Astrocyte (in vitro differentiated cells and primary cell): Measurements from ENCODE around the gene CLIP3.
"Not testable (repeated sequence)": the region's sequence is repeated elsewhere in the genome, so short reads cannot be mapped to it uniquely, and the experiment has no call there.

Source experiments
- EZH2 ChIP-seq: IDR thresholded peaks from 2 replicates; pipeline ENCODE4 v1.6.1; 2012; ENCODE audit warnings: mild to moderate bottlenecking, low read length, inconsistent platforms; ENCODE audit not compliant: insufficient read depth
- TF ChIP-seq, protein P1 (sequence below): IDR thresholded peaks from 2 replicates; pipeline ENCODE4 v1.5.1; 2011; ENCODE audit warnings: low read depth, mild to moderate bottlenecking, inconsistent platforms, low read length, moderate library complexity; ENCODE audit not compliant: insufficient read depth

DNA sequence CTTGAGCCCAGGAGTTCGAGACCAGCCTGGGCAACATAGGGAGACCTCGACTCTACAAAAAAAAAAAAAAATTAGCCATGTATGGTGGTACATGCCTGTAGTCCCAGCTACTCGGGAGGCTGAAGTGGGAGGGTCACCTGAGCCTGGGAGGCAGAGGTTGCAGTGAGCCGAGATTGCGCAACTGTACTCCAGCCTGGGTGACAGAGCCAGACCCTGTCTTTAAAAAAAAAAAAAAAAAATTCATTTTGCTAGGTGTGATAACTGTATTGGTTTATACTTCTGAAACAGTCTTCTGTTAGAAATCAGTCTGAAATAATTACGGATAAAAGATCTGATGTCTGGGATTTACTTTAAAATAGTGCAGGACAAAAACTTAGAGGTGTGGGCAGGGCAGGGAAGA, 8.4 kb upstream of the CLIP3 start:
- TF ChIP-seq, protein P1, sequence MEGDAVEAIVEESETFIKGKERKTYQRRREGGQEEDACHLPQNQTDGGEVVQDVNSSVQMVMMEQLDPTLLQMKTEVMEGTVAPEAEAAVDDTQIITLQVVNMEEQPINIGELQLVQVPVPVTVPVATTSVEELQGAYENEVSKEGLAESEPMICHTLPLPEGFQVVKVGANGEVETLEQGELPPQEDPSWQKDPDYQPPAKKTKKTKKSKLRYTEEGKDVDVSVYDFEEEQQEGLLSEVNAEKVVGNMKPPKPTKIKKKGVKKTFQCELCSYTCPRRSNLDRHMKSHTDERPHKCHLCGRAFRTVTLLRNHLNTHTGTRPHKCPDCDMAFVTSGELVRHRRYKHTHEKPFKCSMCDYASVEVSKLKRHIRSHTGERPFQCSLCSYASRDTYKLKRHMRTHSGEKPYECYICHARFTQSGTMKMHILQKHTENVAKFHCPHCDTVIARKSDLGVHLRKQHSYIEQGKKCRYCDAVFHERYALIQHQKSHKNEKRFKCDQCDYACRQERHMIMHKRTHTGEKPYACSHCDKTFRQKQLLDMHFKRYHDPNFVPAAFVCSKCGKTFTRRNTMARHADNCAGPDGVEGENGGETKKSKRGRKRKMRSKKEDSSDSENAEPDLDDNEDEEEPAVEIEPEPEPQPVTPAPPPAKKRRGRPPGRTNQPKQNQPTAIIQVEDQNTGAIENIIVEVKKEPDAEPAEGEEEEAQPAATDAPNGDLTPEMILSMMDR, result not testable (repeated sequence)
- not testable (repeated sequence) for TF ChIP-seq EZH2
